SK-N-MC (cell line): ENCODE data around the gene SLC4A5.

ENCODE experiments used
- DNase-seq: peaks from one replicate; pipeline ENCODE4 v3.0.0-alpha.2; 2011; ENCODE audit warnings: low read depth, low spot score
- H3K27ac ChIP-seq: fragments of 200-600 bp; sonication (generic); 2 replicates; pipeline ENCODE4 v1.5.1; 2016; ENCODE audit warnings: mixed run types
- H3K36me3 ChIP-seq: fragments of 200-600 bp; sonication (generic); 2 replicates; pipeline ENCODE4 v1.6.1; 2017; ENCODE audit warnings: antibody characterized with exemption, low read length, mixed read lengths; ENCODE audit not compliant: insufficient read depth
- H3K4me3 ChIP-seq: fragments of 200-600 bp; sonication (generic); 2 replicates; pipeline ENCODE4 v1.5.1; 2016
- H3K9ac ChIP-seq: fragments of 200-600 bp; sonication (generic); 2 replicates; pipeline ENCODE4 v1.8.0; 2017; ENCODE audit warnings: mixed run types, mixed read lengths; ENCODE audit not compliant: insufficient read length
- H3K9me3 ChIP-seq: fragments of 200-600 bp; sonication (generic); 2 replicates; pipeline ENCODE4 v1.6.1; 2017; ENCODE audit warnings: low read depth, mild to moderate bottlenecking, antibody characterized with exemption, low read length, moderate library complexity, mixed read lengths
- EZH2 ChIP-seq: fragments of 200-600 bp; sonication (generic); IDR thresholded peaks from one replicate; pipeline ENCODE4 v1.6.1; 2017; ENCODE audit warnings: antibody characterized with exemption
- FOXP2 ChIP-seq: optimal IDR thresholded peaks from 2 replicates; pipeline ENCODE3; 2011; ENCODE audit warnings: mild to moderate bottlenecking, moderate library complexity; ENCODE audit not compliant: insufficient read depth; ENCODE audit errors: extremely low read length, control extremely low read depth
- POLR2AphosphoS5 ChIP-seq: IDR thresholded peaks from 2 replicates; pipeline ENCODE4 v1.6.1; 2012; ENCODE audit warnings: mild to moderate bottlenecking, low read depth, low read length, borderline replicate concordance

The SLC4A5 gene

DNA sequence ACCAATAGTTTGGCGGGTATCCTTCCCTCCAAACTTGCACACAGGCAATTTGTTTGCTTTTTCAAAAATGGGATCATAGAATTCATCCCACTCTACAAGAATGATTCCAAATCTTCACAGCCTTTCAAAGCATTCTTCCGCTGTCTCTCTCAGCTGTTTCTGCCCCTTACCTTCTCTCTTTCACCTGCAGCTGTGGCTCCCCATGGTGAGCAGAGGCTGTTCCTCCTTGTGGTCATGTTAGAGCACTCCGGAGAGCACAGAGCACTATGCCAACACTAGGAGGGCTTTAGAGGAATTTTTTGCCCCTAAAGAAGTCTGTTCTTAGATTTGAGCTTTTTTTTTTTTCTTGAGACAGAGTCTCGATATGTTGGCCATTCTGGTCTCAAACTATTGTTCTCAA, 114.4 kb downstream of the SLC4A5 start:
- H3K9ac ChIP-seq: no peak overlapping the region
- no peak overlapping the region for H3K4me3 ChIP-seq
- no peaks in the 10 kb centered on the region for H3K9me3 ChIP-seq
- DNase-seq: no peak
- H3K27ac ChIP-seq: no peak overlapping the region
- TF ChIP-seq FOXP2: no peak
- TF ChIP-seq POLR2AphosphoS5: no peak
- TF ChIP-seq EZH2: no peak
- H3K36me3 ChIP-seq: no peaks in the 10 kb centered on the region

DNA sequence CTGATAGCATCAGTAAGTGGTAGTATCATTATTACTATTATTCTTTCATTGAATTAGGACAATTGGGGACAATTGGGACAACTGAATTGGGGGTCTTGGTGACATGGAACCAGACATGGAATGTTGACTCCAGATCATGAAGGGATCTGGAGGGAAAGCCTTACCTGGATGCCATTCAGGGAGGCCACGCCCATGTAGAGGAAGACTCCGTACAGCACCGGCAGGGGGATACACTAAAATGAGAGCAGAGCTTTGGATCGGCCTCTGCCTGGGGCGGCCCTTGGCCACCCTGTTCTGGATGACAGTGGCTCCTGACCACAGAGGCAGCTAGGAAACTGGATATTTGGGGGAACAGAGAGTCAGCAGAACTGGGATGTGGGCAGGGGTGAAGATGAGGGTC, 115.6 kb downstream of the SLC4A5 start:
- Histone ChIP-seq H3K4me3 (no peak overlapping the region), H3K27ac (no peak overlapping the region), H3K9me3 (no peaks in the 10 kb centered on the region), H3K36me3 (no peaks in the 10 kb centered on the region), H3K9ac (no peak overlapping the region)
- DNase-seq: no peak
- TF ChIP-seq POLR2AphosphoS5 (no peak), FOXP2 (no peak), EZH2 (no peak)

DNA sequence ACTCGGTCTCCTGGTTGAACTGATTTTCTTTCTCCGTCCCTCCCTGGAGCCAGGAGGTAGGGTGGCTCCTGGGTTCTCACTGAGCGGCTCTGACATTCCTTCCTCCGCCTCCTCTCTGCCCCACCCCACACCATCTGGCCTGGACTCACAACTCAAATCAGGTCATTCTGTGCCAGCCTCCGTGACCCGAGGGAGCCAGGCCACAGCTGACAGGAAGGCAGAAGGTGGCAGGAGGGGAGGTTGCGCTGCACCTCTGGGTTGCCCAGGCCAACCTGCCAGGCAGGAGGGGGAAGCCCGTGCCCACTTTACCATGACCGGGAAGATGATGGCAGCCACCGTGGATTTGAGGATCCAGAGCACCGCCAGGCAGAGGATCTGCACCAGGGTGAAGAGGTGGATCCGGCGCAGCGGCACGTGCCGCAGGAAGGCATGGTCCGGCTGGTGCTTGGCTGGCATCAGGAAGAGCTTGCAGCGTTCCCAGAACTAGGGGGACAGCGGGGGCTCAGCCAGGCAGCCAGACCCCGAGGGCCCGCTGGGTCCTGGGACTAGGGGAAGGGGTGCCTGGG, 116.5 kb downstream of the SLC4A5 start:
- no peaks in the 10 kb centered on the region for H3K36me3 ChIP-seq
- no peak overlapping the region for H3K9ac ChIP-seq
- no peak overlapping the region for H3K27ac ChIP-seq
- no peak for DNase-seq
- H3K9me3 ChIP-seq: no peaks in the 10 kb centered on the region
- no peak overlapping the region for H3K4me3 ChIP-seq
- TF ChIP-seq EZH2: no peak
- no peak for TF ChIP-seq POLR2AphosphoS5
- no peak for TF ChIP-seq FOXP2

DNA sequence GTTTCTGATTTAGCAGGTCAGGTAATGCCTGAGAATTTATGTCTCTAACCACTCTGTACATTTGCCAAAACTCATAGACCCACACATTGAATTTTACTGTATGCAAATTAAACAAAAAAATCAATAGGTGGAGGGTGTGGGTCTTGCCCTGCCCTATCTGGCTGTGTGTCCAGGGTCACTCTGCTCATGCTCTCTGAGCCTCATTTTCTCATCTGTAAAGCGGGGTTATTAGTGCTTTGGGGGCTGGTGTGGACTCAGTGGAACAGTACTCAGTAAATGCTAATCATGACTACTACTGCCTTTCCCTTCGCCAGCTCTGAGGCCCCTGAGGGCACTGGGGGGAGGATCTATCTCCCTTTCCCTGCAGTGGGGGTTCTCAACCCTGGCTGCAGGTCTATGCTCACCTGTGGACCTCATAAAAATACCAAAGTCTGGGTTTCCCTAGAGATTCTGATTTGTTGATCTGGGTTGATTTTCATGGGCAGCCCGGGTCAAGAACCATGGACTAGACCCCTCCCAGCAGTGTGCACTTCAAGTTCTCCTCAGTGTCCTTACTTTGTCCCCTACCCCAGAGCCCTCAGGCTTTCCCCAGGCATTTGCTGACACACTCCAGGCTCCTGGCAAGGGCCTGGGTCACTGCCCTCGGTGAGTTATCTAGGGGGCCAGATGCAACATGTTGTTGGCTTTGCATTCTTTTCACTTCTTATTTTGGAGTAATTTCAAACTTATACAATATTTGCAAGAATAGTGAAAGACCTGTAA, 117.3 kb downstream of the SLC4A5 start:
- DNase-seq: no peak
- no peak overlapping the region for H3K9ac ChIP-seq
- H3K27ac ChIP-seq: no peak overlapping the region
- TF ChIP-seq EZH2 (no peak), FOXP2 (no peak), POLR2AphosphoS5 (no peak)
- no peaks in the 10 kb centered on the region; the same call in 1 of the 2 replicates for H3K36me3 ChIP-seq
- H3K9me3 ChIP-seq: no peaks in the 10 kb centered on the region
- no peak overlapping the region for H3K4me3 ChIP-seq

DNA sequence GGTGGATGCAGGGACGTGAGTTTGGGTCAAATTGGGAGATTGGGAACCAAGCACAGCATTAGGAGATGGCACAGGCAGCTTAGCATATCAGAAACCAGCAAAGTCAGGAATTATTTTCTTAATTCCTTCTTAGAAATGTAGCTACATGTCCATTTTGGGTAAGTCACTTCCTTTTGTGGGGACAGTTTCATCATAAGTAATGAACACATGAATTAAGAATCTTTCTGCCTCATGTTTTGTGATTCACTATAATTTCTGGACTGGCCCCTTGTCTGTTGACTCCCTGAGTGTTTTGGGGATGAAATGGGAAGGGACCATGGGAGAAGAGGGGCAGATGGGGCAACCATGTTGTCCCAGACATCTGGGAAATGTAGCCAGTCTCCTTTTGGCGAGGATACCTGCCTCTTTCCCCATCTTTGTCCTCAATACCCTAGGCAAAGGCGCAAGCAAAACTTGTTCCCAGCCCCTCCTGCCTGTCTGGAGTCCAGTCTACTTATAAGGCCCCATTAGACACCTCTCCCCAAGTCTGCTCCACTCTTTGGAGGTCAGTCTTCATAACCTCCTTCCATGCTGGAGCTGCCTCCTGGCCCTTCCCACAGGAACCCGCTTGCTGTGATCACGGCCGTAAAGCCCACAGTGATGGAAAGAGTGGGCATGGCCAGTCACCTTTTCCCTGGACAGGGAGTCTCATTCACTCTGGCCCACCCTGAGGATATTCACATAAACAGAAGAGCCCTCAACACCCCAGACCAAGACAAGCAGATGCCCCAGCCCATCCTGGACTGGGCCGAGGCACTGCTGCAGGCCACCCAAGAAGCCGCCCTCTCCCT, 119.1 kb downstream of the SLC4A5 start:
- H3K27ac ChIP-seq: 0 out of 2 replicates have a peak overlapping the region, but pooled peaks have one; percentile 53
- DNase-seq: no peak
- no peaks in the 10 kb centered on the region for H3K9me3 ChIP-seq
- no peak overlapping the region for H3K4me3 ChIP-seq
- TF ChIP-seq EZH2 (no peak), POLR2AphosphoS5 (no peak), FOXP2 (no peak)
- H3K36me3 ChIP-seq: peaks cover 7% of the 10 kb centered on the region; the same call in 1 of the 2 replicates
- H3K9ac ChIP-seq: no peak overlapping the region

DNA sequence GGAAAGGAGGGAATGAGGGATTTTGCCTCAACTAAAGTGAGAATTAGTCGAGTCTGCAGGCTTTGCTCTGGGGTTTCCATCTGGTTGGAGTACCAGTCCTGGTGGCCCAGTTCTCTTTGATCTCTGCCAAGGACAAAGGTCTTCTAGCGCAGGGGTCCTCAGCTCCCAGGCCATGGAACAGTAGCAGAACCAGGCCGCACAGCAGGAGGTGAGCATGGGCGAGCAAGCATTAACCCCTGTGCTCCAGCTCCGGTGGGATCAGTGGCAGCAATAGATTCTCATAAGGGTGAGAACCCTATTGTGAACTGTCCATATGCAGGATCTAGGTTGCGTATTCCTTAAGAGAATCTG, 120.9 kb downstream of the SLC4A5 start:
- TF ChIP-seq FOXP2 (no peak), POLR2AphosphoS5 (peak; percentile 9)
- H3K27ac ChIP-seq: no peak overlapping the region
- H3K9ac ChIP-seq: no peak overlapping the region
- no peak for DNase-seq
- H3K9me3 ChIP-seq: no peaks in the 10 kb centered on the region
- peaks cover 24% of the 10 kb centered on the region for H3K36me3 ChIP-seq
- H3K4me3 ChIP-seq: no peak overlapping the region

DNA sequence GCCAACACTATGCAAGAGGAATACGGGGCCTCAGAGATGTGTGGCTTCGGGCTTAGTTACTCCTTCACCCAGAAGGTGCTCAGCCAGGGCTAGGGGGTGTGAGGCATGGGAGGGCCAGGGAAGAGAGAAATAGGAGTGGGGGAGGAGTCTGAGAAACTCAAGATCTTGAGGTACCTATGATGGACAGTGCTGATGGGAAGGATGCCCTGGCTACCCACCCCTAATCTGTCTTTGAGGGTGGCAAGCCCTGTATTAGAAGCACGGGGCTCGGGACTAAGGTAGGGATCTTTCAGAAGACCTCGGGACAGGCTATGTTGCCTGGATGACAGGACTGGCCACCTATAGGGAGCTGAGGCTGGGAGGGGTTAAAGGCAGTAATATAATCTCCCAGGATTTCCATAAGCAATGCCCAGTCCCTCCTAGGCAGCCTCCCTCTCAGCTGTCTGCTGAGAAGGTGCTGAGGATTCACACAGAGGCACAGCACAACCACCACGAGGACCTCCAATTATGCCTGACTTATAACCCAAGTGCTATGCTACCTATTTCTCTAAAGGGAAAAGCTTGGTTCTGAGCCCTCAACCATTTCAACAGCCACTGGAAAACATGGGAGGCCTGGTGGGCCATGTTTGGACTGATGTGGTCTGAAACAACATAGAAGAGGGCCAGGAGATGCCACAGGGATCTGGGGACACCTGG, 121.5 kb downstream of the SLC4A5 start:
- no peak overlapping the region for H3K9ac ChIP-seq
- no peak overlapping the region for H3K4me3 ChIP-seq
- no peaks in the 10 kb centered on the region for H3K9me3 ChIP-seq
- no peak for TF ChIP-seq FOXP2
- TF ChIP-seq POLR2AphosphoS5: peak; percentile 17; the same call in 1 of the 2 replicates
- no peak for DNase-seq
- H3K27ac ChIP-seq: no peak overlapping the region
- H3K36me3 ChIP-seq: peaks cover 29% of the 10 kb centered on the region

- no peak overlapping the region for H3K4me3 ChIP-seq
- peaks cover 36% of the 10 kb centered on the region for H3K36me3 ChIP-seq
- no peaks in the 10 kb centered on the region for H3K9me3 ChIP-seq
- no peak overlapping the region for H3K27ac ChIP-seq
- TF ChIP-seq POLR2AphosphoS5: no peak
- DNase-seq: no peak
- no peak overlapping the region for H3K9ac ChIP-seq
Measured at GRCh38 chr2:74221091-74221490, 122.1 kb downstream of the SLC4A5 start.
